Mucosa of rectum (tissue), 2 donors: Measurements from ENCODE around the gene ZNF716.
"Not testable (repeated sequence)": the region's sequence is repeated elsewhere in the genome, so short reads cannot be mapped to it uniquely, and the experiment has no call there.

Source experiments
- H3K27ac ChIP-seq, 2 donors: one replicate each; pipeline ENCODE4 v1.7.0; 2013; ENCODE audit warnings: inconsistent platforms in 2 of 2, low read depth in 2 of 2, low read length in 2 of 2
- H3K27me3 ChIP-seq, 2 donors: one replicate each; pipeline ENCODE4 v1.7.0; 2013; ENCODE audit warnings: low read length in 2 of 2; ENCODE audit not compliant: control insufficient read depth in 2 of 2, insufficient read depth in 2 of 2
- H3K36me3 ChIP-seq, 2 donors: one replicate each; pipeline ENCODE4 v1.7.0; 2013; ENCODE audit warnings: low read length in 2 of 2; ENCODE audit not compliant: control insufficient read depth in 2 of 2, insufficient read depth in 2 of 2
- H3K4me1 ChIP-seq, 2 donors: one replicate each; pipeline ENCODE4 v1.7.0; 2013; ENCODE audit warnings: low read length in 2 of 2, mild to moderate bottlenecking in 1 of 2; ENCODE audit not compliant: control insufficient read depth in 2 of 2, insufficient read depth in 2 of 2
- H3K4me3 ChIP-seq, 2 donors: one replicate each; pipeline ENCODE4 v1.7.0; 2013; ENCODE audit warnings: low read length in 2 of 2
- H3K9ac ChIP-seq, 2 donors: one replicate each; pipeline ENCODE4 v1.7.0; 2013; ENCODE audit warnings: low read length in 2 of 2, low read depth in 1 of 2, mild to moderate bottlenecking in 1 of 2
- H3K9me3 ChIP-seq, 2 donors: one replicate each; pipeline ENCODE4 v1.7.0; 2013; ENCODE audit warnings: low read length in 2 of 2; ENCODE audit not compliant: control insufficient read depth in 2 of 2
- donor health status: healthy.
- donor health status: Normal muscosa, but diverticular disease.

ZNF716 gene

DNA sequence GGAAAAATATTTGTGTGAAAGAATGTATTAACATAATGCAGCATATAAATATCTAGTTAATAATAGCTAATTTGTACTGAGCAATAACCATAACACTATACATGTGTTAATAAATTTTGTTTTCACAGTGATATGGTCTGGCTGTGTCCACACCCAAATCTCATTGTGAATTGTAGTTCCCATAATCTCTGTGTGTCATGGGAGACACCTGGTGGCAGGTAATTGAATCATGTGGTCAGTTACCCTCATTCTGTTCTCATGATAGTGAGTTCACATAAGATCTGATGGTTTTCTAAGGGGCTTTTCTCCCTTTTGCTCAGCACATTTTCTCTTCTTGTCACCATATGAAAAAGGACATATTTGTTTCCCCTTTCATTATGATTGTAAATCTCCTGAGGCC is 30.3 kb downstream of the ZNF716 start:
- not testable (repeated sequence) for H3K4me1 ChIP-seq, H3K36me3 ChIP-seq, H3K27me3 ChIP-seq, H3K9me3 ChIP-seq, H3K27ac ChIP-seq, H3K4me3 ChIP-seq, H3K9ac ChIP-seq

DNA sequence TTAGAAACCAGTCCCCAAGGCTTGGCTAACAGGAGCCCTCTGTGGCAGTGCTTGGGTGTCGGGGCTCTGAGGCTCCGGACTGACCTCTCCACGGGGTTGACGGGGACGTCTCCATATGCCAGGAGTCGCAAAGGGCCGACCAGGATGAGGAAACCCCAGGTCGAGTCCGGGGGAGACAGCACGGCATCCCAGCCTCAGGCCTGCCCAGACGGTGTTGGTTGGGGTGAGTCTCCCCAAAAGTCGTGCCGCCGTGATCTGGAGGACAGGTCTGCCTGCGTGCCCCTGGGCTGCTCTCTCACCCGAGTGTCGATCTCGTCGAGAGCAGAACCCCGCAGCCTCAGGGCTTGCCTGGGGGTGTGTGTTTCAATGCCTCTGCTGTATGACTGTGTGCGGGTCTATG is 35.0 kb downstream of the ZNF716 start:
- H3K4me1 ChIP-seq, H3K4me3 ChIP-seq, H3K27ac ChIP-seq, H3K9ac ChIP-seq, H3K36me3 ChIP-seq, H3K27me3 ChIP-seq: not testable (repeated sequence)
- H3K9me3 ChIP-seq, result peaks cover 13 to 27% of the 10 kb centered on the region in 2 donors

DNA sequence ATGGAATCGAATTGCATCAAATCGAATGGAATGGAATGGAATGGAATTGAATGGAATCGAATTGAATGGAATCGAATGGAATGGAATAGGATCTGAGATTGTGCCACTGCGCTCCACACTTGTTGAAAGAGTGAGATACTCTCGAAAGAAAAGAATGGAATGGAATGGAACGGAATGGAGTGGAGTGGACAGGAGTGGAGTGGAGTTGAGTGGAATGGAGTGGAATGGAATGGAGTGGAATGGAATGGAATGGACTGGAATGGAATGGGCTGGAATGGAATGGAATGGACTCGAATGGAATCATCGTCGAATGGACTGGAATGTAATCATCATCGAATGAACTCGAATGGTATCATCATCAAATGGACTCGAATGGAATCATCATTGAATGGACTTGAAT is 38.0 kb downstream of the ZNF716 start:
- Histone ChIP-seq H3K9ac (no peak overlapping the region), H3K36me3 (no peaks in the 10 kb centered on the region), H3K4me1 (no peaks in the 10 kb centered on the region), H3K27ac (no peak overlapping the region), H3K27me3 (no peaks in the 10 kb centered on the region), H3K9me3 (peaks cover 18 to 40% of the 10 kb centered on the region in 2 donors), H3K4me3 (no peak overlapping the region)

DNA sequence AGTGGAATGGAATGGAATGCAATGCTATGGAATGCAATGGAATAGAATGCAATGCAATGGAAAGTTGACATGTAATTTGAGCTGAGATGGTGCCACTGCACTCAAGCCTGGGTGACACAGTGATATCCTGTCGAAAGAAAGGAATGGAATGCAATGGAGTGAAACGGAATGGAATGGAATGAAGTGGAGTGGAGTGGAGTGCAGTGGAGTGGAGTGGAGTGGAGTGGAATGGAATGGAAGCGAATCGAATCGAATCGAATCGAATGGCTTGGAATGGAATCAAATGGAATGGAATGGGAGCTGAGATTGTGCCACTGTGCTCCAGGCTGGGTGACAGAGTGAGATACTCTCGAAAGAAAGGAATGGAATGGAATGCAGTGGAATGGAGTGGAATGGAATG is 45.1 kb downstream of the ZNF716 start:
- not testable (repeated sequence) for H3K36me3 ChIP-seq, H3K9ac ChIP-seq, H3K27me3 ChIP-seq, H3K4me1 ChIP-seq, H3K4me3 ChIP-seq, H3K27ac ChIP-seq
- peaks cover 15 to 33% of the 10 kb centered on the region in 2 donors for H3K9me3 ChIP-seq

DNA sequence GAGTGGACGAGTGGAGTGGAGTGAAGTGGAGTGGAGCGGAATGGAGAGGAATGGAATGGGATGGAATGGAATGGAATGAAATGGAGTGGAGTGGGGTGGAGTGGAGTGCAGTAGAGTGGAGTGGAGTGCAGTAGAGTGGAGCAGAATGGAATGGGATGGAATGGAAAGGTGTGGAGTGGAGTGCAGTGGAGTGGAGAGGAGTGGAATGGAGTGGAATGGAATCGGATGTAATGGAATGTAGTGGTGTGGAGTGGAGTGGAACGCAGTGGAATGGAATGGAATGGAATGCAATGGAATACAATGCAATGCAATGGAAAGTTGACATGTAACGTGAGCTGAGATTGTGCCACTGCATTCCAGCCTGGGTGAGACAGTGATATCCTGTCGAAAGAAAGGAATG is 46.4 kb downstream of the ZNF716 start:
- no peak overlapping the region for H3K4me3 ChIP-seq
- no peaks in the 10 kb centered on the region for H3K4me1 ChIP-seq
- no peaks in the 10 kb centered on the region for H3K36me3 ChIP-seq
- no peaks in the 10 kb centered on the region for H3K27me3 ChIP-seq
- H3K27ac ChIP-seq, result no peak overlapping the region
- H3K9ac ChIP-seq, result no peak overlapping the region
- peaks cover 15 to 29% of the 10 kb centered on the region in 2 donors for H3K9me3 ChIP-seq

DNA sequence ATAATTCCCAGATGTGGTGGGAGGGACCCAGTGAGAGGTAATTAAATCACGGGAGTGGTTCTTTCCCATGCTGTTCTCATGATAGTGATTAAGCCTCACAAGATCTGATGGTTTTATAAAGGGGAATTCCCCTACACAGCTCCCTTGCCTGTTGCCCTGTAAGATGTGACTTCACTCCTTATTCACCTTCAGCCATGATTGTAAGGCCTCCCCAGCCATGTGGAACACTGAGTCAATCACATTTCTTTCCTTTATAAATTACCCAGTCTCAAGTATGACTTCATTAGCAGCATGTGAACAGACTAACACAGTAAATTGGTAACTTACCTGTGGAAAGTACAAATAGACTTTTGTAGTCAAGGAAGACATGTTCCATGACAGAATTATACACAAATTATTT is 55.2 kb downstream of the ZNF716 start:
- no peaks in the 10 kb centered on the region for H3K36me3 ChIP-seq
- no peaks in the 10 kb centered on the region for H3K27me3 ChIP-seq
- H3K9ac ChIP-seq, result no peak overlapping the region
- peaks cover 0 to 5% of the 10 kb centered on the region in 2 donors for H3K9me3 ChIP-seq
- H3K4me1 ChIP-seq, result no peaks in the 10 kb centered on the region
- no peak overlapping the region for H3K27ac ChIP-seq
- H3K4me3 ChIP-seq, result no peak overlapping the region
